GM23338 (cell line): ENCODE data around the gene TMEM154. TPM values are rescaled to one million over a fixed set of nuclear protein-coding genes. Genes with fewer than 3 reads are reported as not detected.

ENCODE experiments used
- ATAC-seq: fragments of 200-7000 bp; cut with Tn5 transposase; 3 replicates; pipeline ENCODE4 v1.9.1; 2020
- DNase-seq: peaks from one replicate; pipeline ENCODE4 v3.0.0-alpha.2; 2015; ENCODE audit warnings: low spot score
- H2AFZ ChIP-seq: fragments of 200-600 bp; sonication (generic); 2 replicates; pipeline ENCODE4 v1.8.0; 2016; ENCODE audit warnings: antibody characterized with exemption, mild to moderate bottlenecking, moderate library complexity
- H3F3A ChIP-seq: fragments of 200-600 bp; sonication (generic); replicated peaks from 2 replicates; pipeline ENCODE4 v1.8.0; 2017; ENCODE audit warnings: antibody characterized with exemption, mixed run types, low read depth
- H3K27ac ChIP-seq: fragments of 200-600 bp; sonication (generic); 2 replicates; pipeline ENCODE4 v1.6.1; 2016; ENCODE audit warnings: low read depth
- H3K27me3 ChIP-seq: fragments of 200-600 bp; sonication (generic); 2 replicates; pipeline ENCODE4 v1.8.0; 2016; ENCODE audit warnings: mild to moderate bottlenecking, mixed run types, moderate library complexity; ENCODE audit not compliant: insufficient read depth
- H3K36me3 ChIP-seq: fragments of 200-600 bp; sonication (generic); 2 replicates; pipeline ENCODE4 v1.8.0; 2016; ENCODE audit warnings: mild to moderate bottlenecking; ENCODE audit not compliant: insufficient read depth
- H3K4me1 ChIP-seq: fragments of 200-600 bp; sonication (generic); 2 replicates; pipeline ENCODE4 v1.8.0; 2016; ENCODE audit warnings: mild to moderate bottlenecking, moderate library complexity; ENCODE audit not compliant: insufficient read depth
- H3K4me2 ChIP-seq: fragments of 200-600 bp; sonication (generic); 2 replicates; pipeline ENCODE4 v1.7.1; 2017; ENCODE audit warnings: mixed run types
- H3K4me3 ChIP-seq: fragments of 200-600 bp; sonication (generic); 2 replicates; pipeline ENCODE4 v1.6.1; 2016; ENCODE audit warnings: mixed run types
- H3K79me2 ChIP-seq: fragments of 200-600 bp; sonication (generic); replicated peaks from 2 replicates; pipeline ENCODE4 v1.8.0; 2017; ENCODE audit warnings: mild to moderate bottlenecking; ENCODE audit not compliant: insufficient read depth
- H3K9me2 ChIP-seq: fragments of 200-600 bp; sonication (generic); 2 replicates; pipeline ENCODE4 v1.8.0; 2017; ENCODE audit not compliant: insufficient read depth
- H4K20me1 ChIP-seq: fragments of 200-600 bp; sonication (generic); replicated peaks from 2 replicates; pipeline ENCODE4 v1.8.0; 2017; ENCODE audit warnings: mild to moderate bottlenecking; ENCODE audit not compliant: insufficient read depth
- H3K27ac Mint-ChIP-seq: 2 replicates; pipeline ENCODE4 v1.8.0; 2020; ENCODE audit warnings: inconsistent platforms, mild to moderate bottlenecking, moderate library complexity, mixed read lengths
- H3K27me3 Mint-ChIP-seq: 3 replicates; pipeline ENCODE4 v1.8.0; 2022; ENCODE audit warnings: low read depth, mild to moderate bottlenecking, moderate library complexity, mixed read lengths, inconsistent platforms; ENCODE audit not compliant: insufficient read depth, poor library complexity
- H3K36me3 Mint-ChIP-seq: 3 replicates; pipeline ENCODE4 v1.8.0; 2021; ENCODE audit warnings: low read depth, mild to moderate bottlenecking, inconsistent platforms, moderate library complexity, mixed read lengths
- H3K4me1 Mint-ChIP-seq: 3 replicates; pipeline ENCODE4 v1.8.0; 2020; ENCODE audit warnings: mild to moderate bottlenecking, inconsistent platforms, mixed read lengths
- H3K4me3 Mint-ChIP-seq: 3 replicates; pipeline ENCODE4 v1.8.0; 2021; ENCODE audit warnings: moderate library complexity, mild to moderate bottlenecking, inconsistent platforms, mixed read lengths
- H3K9me3 Mint-ChIP-seq: 3 replicates; pipeline ENCODE4 v1.8.0; 2020; ENCODE audit warnings: moderate library complexity, mild to moderate bottlenecking, inconsistent platforms, mixed read lengths
- CREB1 ChIP-seq: fragments of 250-450 bp; sonication (Bioruptor Pico); IDR thresholded peaks from 2 replicates; pipeline ENCODE4 v1.5.0; 2020; ENCODE audit warnings: low read depth, mild to moderate bottlenecking, moderate library complexity
- EZH2 ChIP-seq: fragments of 200-600 bp; sonication (generic); IDR thresholded peaks from one replicate; pipeline ENCODE4 v1.8.0; 2017; ENCODE audit warnings: antibody characterized with exemption, mild to moderate bottlenecking, low read depth; ENCODE audit not compliant: unreplicated experiment
- EZH2phosphoT487 ChIP-seq: fragments of 200-600 bp; sonication (generic); IDR thresholded peaks from one replicate; pipeline ENCODE4 v1.8.1; 2018; ENCODE audit warnings: antibody characterized with exemption; ENCODE audit not compliant: unreplicated experiment
- JUNB ChIP-seq: IDR thresholded peaks from one replicate; pipeline ENCODE4 v1.6.1; 2016; ENCODE audit warnings: antibody characterized with exemption; ENCODE audit not compliant: unreplicated experiment
- NANOG ChIP-seq: IDR thresholded peaks from 2 replicates; pipeline ENCODE4 v1.6.1; 2016; ENCODE audit warnings: antibody characterized with exemption, borderline replicate concordance
- POLR2AphosphoS5 ChIP-seq: IDR thresholded peaks from 2 replicates; pipeline ENCODE4 v1.6.1; 2016; ENCODE audit warnings: antibody characterized with exemption, low read depth
- REST ChIP-seq: IDR thresholded peaks from one replicate; pipeline ENCODE4 v1.6.1; 2018; ENCODE audit warnings: antibody characterized with exemption; ENCODE audit not compliant: unreplicated experiment
- STAT1 ChIP-seq: IDR thresholded peaks from one replicate; pipeline ENCODE4 v1.6.1; 2016; ENCODE audit warnings: antibody characterized with exemption; ENCODE audit not compliant: unreplicated experiment
- ZNF114 ChIP-seq: fragments of 250-450 bp; sonication (Bioruptor Pico); IDR thresholded peaks from 2 replicates; pipeline ENCODE4 v1.5.0; 2020; ENCODE audit warnings: mild to moderate bottlenecking, moderate library complexity
- ZNF331 ChIP-seq: fragments of 250-450 bp; sonication (Bioruptor Pico); IDR thresholded peaks from 2 replicates; pipeline ENCODE4 v1.5.0; 2020; ENCODE audit warnings: low read depth, mild to moderate bottlenecking, moderate library complexity
- polyA plus RNA-seq: library from polyadenylated mRNA; unstranded; fragments of >200 nt; fragmentation: Nextera tagmentation; extraction: Ambion mirVana; gene quantifications from 2 replicates; pipeline ENCODE4 v1.2.1, GENCODE V29; 2016
- total RNA-seq: library from RNA; depleted of rRNA; stranded (reverse); fragments of >200 nt; shearing (Covaris generic); gene quantifications from 2 replicates; pipeline ENCODE4 v1.2.3, GENCODE V29; 2014
- TF ChIP-seq, protein P1 (sequence below): fragments of 250-450 bp; sonication (Bioruptor Pico); IDR thresholded peaks from 2 replicates; pipeline ENCODE4 v1.5.0; 2020; ENCODE audit warnings: mild to moderate bottlenecking, moderate library complexity
- TF ChIP-seq, protein P2 (sequence below): IDR thresholded peaks from 2 replicates; pipeline ENCODE4 v1.6.1; 2016; ENCODE audit warnings: antibody characterized with exemption
- TF ChIP-seq, protein P3 (sequence below), 2 experiments: fragments of 200-600 bp in 1 of 2; sonication (generic) in 1 of 2; conservative IDR thresholded peaks; 2 replicates each; pipeline versions ENCODE4 v1.5.1 to v1.6.1; 2016 to 2017; ENCODE audit warnings: antibody characterized with exemption in 2 of 2, low read depth in 2 of 2, mild to moderate bottlenecking in 2 of 2, moderate library complexity in 1 of 2

The TMEM154 gene
- total and polyA plus RNA-seq, 2 experiments from 2014 or later = 1.0 to 1.7 TPM

- TF ChIP-seq CREB1 (no peak), EZH2 (no peak), EZH2phosphoT487 (no peak), ZNF331 (CRISPR knock-in tag) (no peak), STAT1 (no peak), JUNB (no peak), POLR2AphosphoS5 (no peak), REST (no peak), ZNF114 (CRISPR knock-in tag) (no peak), NANOG (no peak)
- TF ChIP-seq, protein P1, sequence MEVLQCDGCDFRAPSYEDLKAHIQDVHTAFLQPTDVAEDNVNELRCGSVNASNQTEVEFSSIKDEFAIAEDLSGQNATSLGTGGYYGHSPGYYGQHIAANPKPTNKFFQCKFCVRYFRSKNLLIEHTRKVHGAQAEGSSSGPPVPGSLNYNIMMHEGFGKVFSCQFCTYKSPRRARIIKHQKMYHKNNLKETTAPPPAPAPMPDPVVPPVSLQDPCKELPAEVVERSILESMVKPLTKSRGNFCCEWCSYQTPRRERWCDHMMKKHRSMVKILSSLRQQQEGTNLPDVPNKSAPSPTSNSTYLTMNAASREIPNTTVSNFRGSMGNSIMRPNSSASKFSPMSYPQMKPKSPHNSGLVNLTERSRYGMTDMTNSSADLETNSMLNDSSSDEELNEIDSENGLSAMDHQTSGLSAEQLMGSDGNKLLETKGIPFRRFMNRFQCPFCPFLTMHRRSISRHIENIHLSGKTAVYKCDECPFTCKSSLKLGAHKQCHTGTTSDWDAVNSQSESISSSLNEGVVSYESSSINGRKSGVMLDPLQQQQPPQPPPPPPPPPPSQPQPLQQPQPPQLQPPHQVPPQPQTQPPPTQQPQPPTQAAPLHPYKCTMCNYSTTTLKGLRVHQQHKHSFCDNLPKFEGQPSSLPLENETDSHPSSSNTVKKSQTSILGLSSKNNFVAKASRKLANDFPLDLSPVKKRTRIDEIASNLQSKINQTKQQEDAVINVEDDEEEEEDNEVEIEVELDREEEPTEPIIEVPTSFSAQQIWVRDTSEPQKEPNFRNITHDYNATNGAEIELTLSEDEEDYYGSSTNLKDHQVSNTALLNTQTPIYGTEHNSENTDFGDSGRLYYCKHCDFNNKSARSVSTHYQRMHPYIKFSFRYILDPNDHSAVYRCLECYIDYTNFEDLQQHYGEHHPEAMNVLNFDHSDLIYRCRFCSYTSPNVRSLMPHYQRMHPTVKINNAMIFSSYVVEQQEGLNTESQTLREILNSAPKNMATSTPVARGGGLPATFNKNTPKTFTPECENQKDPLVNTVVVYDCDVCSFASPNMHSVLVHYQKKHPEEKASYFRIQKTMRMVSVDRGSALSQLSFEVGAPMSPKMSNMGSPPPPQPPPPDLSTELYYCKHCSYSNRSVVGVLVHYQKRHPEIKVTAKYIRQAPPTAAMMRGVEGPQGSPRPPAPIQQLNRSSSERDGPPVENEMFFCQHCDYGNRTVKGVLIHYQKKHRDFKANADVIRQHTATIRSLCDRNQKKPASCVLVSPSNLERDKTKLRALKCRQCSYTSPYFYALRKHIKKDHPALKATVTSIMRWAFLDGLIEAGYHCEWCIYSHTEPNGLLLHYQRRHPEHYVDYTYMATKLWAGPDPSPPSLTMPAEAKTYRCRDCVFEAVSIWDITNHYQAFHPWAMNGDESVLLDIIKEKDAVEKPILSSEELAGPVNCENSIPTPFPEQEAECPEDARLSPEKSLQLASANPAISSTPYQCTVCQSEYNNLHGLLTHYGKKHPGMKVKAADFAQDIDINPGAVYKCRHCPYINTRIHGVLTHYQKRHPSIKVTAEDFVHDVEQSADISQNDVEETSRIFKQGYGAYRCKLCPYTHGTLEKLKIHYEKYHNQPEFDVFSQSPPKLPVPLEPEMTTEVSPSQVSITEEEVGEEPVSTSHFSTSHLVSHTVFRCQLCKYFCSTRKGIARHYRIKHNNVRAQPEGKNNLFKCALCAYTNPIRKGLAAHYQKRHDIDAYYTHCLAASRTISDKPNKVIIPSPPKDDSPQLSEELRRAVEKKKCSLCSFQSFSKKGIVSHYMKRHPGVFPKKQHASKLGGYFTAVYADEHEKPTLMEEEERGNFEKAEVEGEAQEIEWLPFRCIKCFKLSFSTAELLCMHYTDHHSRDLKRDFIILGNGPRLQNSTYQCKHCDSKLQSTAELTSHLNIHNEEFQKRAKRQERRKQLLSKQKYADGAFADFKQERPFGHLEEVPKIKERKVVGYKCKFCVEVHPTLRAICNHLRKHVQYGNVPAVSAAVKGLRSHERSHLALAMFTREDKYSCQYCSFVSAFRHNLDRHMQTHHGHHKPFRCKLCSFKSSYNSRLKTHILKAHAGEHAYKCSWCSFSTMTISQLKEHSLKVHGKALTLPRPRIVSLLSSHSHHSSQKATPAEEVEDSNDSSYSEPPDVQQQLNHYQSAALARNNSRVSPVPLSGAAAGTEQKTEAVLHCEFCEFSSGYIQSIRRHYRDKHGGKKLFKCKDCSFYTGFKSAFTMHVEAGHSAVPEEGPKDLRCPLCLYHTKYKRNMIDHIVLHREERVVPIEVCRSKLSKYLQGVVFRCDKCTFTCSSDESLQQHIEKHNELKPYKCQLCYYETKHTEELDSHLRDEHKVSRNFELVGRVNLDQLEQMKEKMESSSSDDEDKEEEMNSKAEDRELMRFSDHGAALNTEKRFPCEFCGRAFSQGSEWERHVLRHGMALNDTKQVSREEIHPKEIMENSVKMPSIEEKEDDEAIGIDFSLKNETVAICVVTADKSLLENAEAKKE = no peak
- TF ChIP-seq, protein P2, sequence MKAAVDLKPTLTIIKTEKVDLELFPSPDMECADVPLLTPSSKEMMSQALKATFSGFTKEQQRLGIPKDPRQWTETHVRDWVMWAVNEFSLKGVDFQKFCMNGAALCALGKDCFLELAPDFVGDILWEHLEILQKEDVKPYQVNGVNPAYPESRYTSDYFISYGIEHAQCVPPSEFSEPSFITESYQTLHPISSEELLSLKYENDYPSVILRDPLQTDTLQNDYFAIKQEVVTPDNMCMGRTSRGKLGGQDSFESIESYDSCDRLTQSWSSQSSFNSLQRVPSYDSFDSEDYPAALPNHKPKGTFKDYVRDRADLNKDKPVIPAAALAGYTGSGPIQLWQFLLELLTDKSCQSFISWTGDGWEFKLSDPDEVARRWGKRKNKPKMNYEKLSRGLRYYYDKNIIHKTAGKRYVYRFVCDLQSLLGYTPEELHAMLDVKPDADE = no peak
- TF ChIP-seq, protein P3, sequence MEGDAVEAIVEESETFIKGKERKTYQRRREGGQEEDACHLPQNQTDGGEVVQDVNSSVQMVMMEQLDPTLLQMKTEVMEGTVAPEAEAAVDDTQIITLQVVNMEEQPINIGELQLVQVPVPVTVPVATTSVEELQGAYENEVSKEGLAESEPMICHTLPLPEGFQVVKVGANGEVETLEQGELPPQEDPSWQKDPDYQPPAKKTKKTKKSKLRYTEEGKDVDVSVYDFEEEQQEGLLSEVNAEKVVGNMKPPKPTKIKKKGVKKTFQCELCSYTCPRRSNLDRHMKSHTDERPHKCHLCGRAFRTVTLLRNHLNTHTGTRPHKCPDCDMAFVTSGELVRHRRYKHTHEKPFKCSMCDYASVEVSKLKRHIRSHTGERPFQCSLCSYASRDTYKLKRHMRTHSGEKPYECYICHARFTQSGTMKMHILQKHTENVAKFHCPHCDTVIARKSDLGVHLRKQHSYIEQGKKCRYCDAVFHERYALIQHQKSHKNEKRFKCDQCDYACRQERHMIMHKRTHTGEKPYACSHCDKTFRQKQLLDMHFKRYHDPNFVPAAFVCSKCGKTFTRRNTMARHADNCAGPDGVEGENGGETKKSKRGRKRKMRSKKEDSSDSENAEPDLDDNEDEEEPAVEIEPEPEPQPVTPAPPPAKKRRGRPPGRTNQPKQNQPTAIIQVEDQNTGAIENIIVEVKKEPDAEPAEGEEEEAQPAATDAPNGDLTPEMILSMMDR (conservative IDR thresholded peaks at IDR 0.05; ENCODE audit: low read depth in 2 of 2) = no peak
- no peaks in the 10 kb centered on the region; the same call in 1 of the 2 replicates for H3K9me2 ChIP-seq
- H3K4me1 ChIP-seq = no peaks in the 10 kb centered on the region; the same call in 1 of the 2 replicates
- no peak overlapping the region for H3K4me2 ChIP-seq
- H2AFZ ChIP-seq = no peak overlapping the region
- no peaks in the 10 kb centered on the region for H3K36me3 ChIP-seq
- H3K27ac ChIP-seq = no peak overlapping the region
- H3K4me3 ChIP-seq = no peak overlapping the region
- H3K36me3 Mint-ChIP-seq = no peaks in the 10 kb centered on the region
- no peaks in the 10 kb centered on the region for H3F3A ChIP-seq
- H3K27me3 Mint-ChIP-seq = peaks cover 9% of the 10 kb centered on the region
- DNase-seq (no peak), ATAC-seq (no peak)
- H3K27ac Mint-ChIP-seq = no peak overlapping the region
- no peaks in the 10 kb centered on the region for H3K27me3 ChIP-seq
- H3K4me1 Mint-ChIP-seq = peaks cover 16% of the 10 kb centered on the region; the same call in 2 of the 3 replicates
- no peaks in the 10 kb centered on the region for H3K9me3 Mint-ChIP-seq
- H3K79me2 ChIP-seq = no peaks in the 10 kb centered on the region
- H4K20me1 ChIP-seq = no peaks in the 10 kb centered on the region
- H3K4me3 Mint-ChIP-seq = no peak overlapping the region
These were observed 43.4 kb upstream of the TMEM154 start for GRCh38 chr4:152723236-152723635.
